WTC11 (cell line): Measurements from ENCODE around the gene SENP1. TPM values are rescaled to one million over a fixed set of nuclear protein-coding genes. Genes with fewer than 3 reads are reported as not detected.

ENCODE experiments used
- ATAC-seq: fragments of 200-7000 bp; cut with Tn5 transposase; 2 replicates; pipeline ENCODE4 v1.10.0; 2021; ENCODE audit warnings: mild to moderate bottlenecking, moderate library complexity
- CTCF ChIA-PET: fragments of 300-600 bp; sonication (Branson Sonifier 250); formaldehyde crosslinking; loops from one replicate; lab custom pipeline; 2021; ENCODE audit warnings: antibody characterized with exemption; lab: Charles Lee
- POLR2A ChIA-PET: fragments of 350-600 bp; sonication (Branson Sonifier 250); formaldehyde crosslinking; loops from one replicate; lab custom pipeline; 2021; ENCODE audit warnings: antibody characterized with exemption; lab: Charles Lee
- DNase-seq: peaks from one replicate; pipeline ENCODE4 v3.0.0; 2021; ENCODE audit warnings: low spot score
- H3K27ac Mint-ChIP-seq: 2 replicates; pipeline ENCODE4 v1.8.0; 2021; ENCODE audit warnings: mixed read lengths
- H3K27me3 Mint-ChIP-seq: 2 replicates; pipeline ENCODE4 v1.8.0; 2021; ENCODE audit warnings: low read depth, mild to moderate bottlenecking, moderate library complexity, mixed read lengths
- H3K36me3 Mint-ChIP-seq: 2 replicates; pipeline ENCODE4 v1.8.0; 2021; ENCODE audit warnings: mixed read lengths
- H3K4me1 Mint-ChIP-seq: 2 replicates; pipeline ENCODE4 v1.8.0; 2022; ENCODE audit warnings: mixed read lengths
- H3K4me3 Mint-ChIP-seq: 2 replicates; pipeline ENCODE4 v1.8.0; 2021; ENCODE audit warnings: mild to moderate bottlenecking, moderate library complexity, mixed read lengths
- H3K9me3 Mint-ChIP-seq: 2 replicates; pipeline ENCODE4 v1.8.0; 2021; ENCODE audit warnings: mixed read lengths
- AFF4 ChIP-seq: sonication (generic); formaldehyde crosslinking; IDR thresholded peaks from 2 replicates; pipeline ENCODE4 v1.8.1; 2023; ENCODE audit warnings: mild to moderate bottlenecking, missing genetic modification reagents, borderline replicate concordance
- CDX4 ChIP-seq: fragments of 250-450 bp; sonication (Bioruptor Pico); IDR thresholded peaks from 2 replicates; pipeline ENCODE4 v1.9.0; 2021; ENCODE audit warnings: moderate library complexity, mild to moderate bottlenecking, inconsistent platforms, borderline replicate concordance
- ELF4 ChIP-seq: sonication (generic); formaldehyde crosslinking; IDR thresholded peaks from 2 replicates; pipeline ENCODE4 v1.8.1; 2022; ENCODE audit warnings: low read depth, mild to moderate bottlenecking, moderate library complexity, missing genetic modification reagents
- ESRRA ChIP-seq: sonication (generic); formaldehyde crosslinking; IDR thresholded peaks from 2 replicates; pipeline ENCODE4 v1.8.1; 2022; ENCODE audit warnings: mild to moderate bottlenecking, missing genetic modification reagents, borderline replicate concordance
- ETV6 ChIP-seq: sonication (generic); formaldehyde crosslinking; IDR thresholded peaks from 2 replicates; pipeline ENCODE4 v1.8.1; 2022; ENCODE audit warnings: mild to moderate bottlenecking, missing genetic modification reagents
- FOXK1 ChIP-seq: sonication (generic); formaldehyde crosslinking; IDR thresholded peaks from 2 replicates; pipeline ENCODE4 v1.8.0; 2022; ENCODE audit warnings: mild to moderate bottlenecking, moderate library complexity, missing genetic modification reagents
- FOXP4 ChIP-seq: sonication (generic); formaldehyde crosslinking; IDR thresholded peaks from 2 replicates; pipeline ENCODE4 v1.8.0; 2022; ENCODE audit warnings: mild to moderate bottlenecking, missing genetic modification reagents
- IRF1 ChIP-seq: sonication (generic); formaldehyde crosslinking; IDR thresholded peaks from 2 replicates; pipeline ENCODE4 v1.8.0; 2023; ENCODE audit warnings: missing genetic modification reagents
- JAZF1 ChIP-seq: fragments of 250-450 bp; sonication (Bioruptor Pico); IDR thresholded peaks from 2 replicates; pipeline ENCODE4 v1.9.0; 2021; ENCODE audit warnings: moderate library complexity, mild to moderate bottlenecking, inconsistent platforms
- JUN ChIP-seq: sonication (generic); formaldehyde crosslinking; IDR thresholded peaks from 2 replicates; pipeline ENCODE4 v1.8.0; 2023; ENCODE audit warnings: mild to moderate bottlenecking, missing genetic modification reagents
- KAT7 ChIP-seq: sonication (generic); formaldehyde crosslinking; IDR thresholded peaks from 2 replicates; pipeline ENCODE4 v1.8.1; 2023; ENCODE audit warnings: missing genetic modification reagents, mild to moderate bottlenecking, borderline replicate concordance
- MXD4 ChIP-seq: fragments of 250-450 bp; sonication (Bioruptor Pico); IDR thresholded peaks from 2 replicates; pipeline ENCODE4 v1.8.0; 2021; ENCODE audit warnings: mild to moderate bottlenecking, moderate library complexity, borderline replicate concordance
- OVOL2 ChIP-seq: fragments of 250-450 bp; sonication (Bioruptor Pico); IDR thresholded peaks from 2 replicates; pipeline ENCODE4 v1.9.0; 2021; ENCODE audit warnings: mild to moderate bottlenecking, borderline replicate concordance
- RELA ChIP-seq: sonication (generic); formaldehyde crosslinking; IDR thresholded peaks from 2 replicates; pipeline ENCODE4 v1.8.1; 2022; ENCODE audit warnings: missing genetic modification reagents, mild to moderate bottlenecking, borderline replicate concordance
- TP53 ChIP-seq: sonication (generic); formaldehyde crosslinking; IDR thresholded peaks from 2 replicates; pipeline ENCODE4 v1.8.1; 2023; ENCODE audit warnings: mild to moderate bottlenecking, missing genetic modification reagents
- ZNF232 ChIP-seq: sonication (generic); formaldehyde crosslinking; IDR thresholded peaks from 2 replicates; pipeline ENCODE4 v1.8.0; 2022; ENCODE audit warnings: mild to moderate bottlenecking, missing genetic modification reagents
- ZNF317 ChIP-seq: sonication (generic); formaldehyde crosslinking; IDR thresholded peaks from 2 replicates; pipeline ENCODE4 v1.8.1; 2023; ENCODE audit warnings: low read depth, mild to moderate bottlenecking, moderate library complexity, missing genetic modification reagents, borderline replicate concordance
- ZNF396 ChIP-seq: fragments of 250-450 bp; sonication (Bioruptor Pico); IDR thresholded peaks from 2 replicates; pipeline ENCODE4 v1.8.0; 2021; ENCODE audit warnings: mild to moderate bottlenecking, moderate library complexity, borderline replicate concordance
- ZNF416 ChIP-seq: fragments of 250-450 bp; sonication (Bioruptor Pico); IDR thresholded peaks from 2 replicates; pipeline ENCODE4 v1.9.0; 2021; ENCODE audit warnings: mild to moderate bottlenecking, inconsistent platforms
- ZNF532 ChIP-seq: fragments of 250-450 bp; sonication (Bioruptor Pico); IDR thresholded peaks from 2 replicates; pipeline ENCODE4 v1.9.0; 2021; ENCODE audit warnings: mild to moderate bottlenecking, borderline replicate concordance
- total RNA-seq: library from RNA; stranded (reverse); gene quantifications from 3 replicates; pipeline ENCODE4 v1.2.3, GENCODE V29; 2021

The SENP1 gene
- total RNA-seq, 1 experiment from 2014 or later = 20.4 TPM

- Mint-ChIP-seq H3K36me3 (no peaks in the 10 kb centered on the region), H3K9me3 (no peaks in the 10 kb centered on the region), H3K27ac (no peak overlapping the region)
- ATAC-seq (no peak), DNase-seq (no peak)
- TF ChIP-seq FOXP4 = no peak
- TF ChIP-seq ZNF232 (CRISPR knock-in tag) = no peak
- TF ChIP-seq ETV6 (CRISPR knock-in tag) = no peak
- no peak for TF ChIP-seq ESRRA (CRISPR knock-in tag)
- TF ChIP-seq TP53 (CRISPR knock-in tag) = no peak
- TF ChIP-seq ZNF532 (CRISPR knock-in tag) = no peak
- no peak for TF ChIP-seq OVOL2
- no peak for TF ChIP-seq ZNF396
- TF ChIP-seq, all 79 proteins: peak for 0
- no peak overlapping the region for H3K4me3 Mint-ChIP-seq
- CTCF ChIA-PET = interaction anchor here (0.5 kb wide), 1 partner anchor 141 kb away, joined by 3 read pairs; no protein-coding TSS in a partner anchor
- POLR2A ChIA-PET = no interaction called here
- peaks cover 100% of the 10 kb centered on the region for H3K27me3 Mint-ChIP-seq
- H3K4me1 Mint-ChIP-seq = peaks cover 31% of the 10 kb centered on the region
Measured at GRCh38 chr12:48033451-48033850, 72.4 kb downstream of the SENP1 start.

- TF ChIP-seq JAZF1 (CRISPR knock-in tag) (no peak), ZNF317 (CRISPR knock-in tag) (no peak), ZNF232 (CRISPR knock-in tag) (no peak), MXD4 (no peak), KAT7 (no peak), FOXK1 (CRISPR knock-in tag) (no peak)
- DNase-seq (no peak), ATAC-seq (no peak)
- Mint-ChIP-seq H3K36me3 (no peaks in the 10 kb centered on the region), H3K9me3 (no peaks in the 10 kb centered on the region), H3K27me3 (peaks cover 100% of the 10 kb centered on the region), H3K4me3 (no peak overlapping the region), H3K27ac (no peak overlapping the region), H3K4me1 (peaks cover 23% of the 10 kb centered on the region)
- ChIA-PET POLR2A (no interaction called here), CTCF (interaction anchor here (0.9 kb wide), 1 partner anchor 165 kb away, joined by 3 read pairs; no protein-coding TSS in a partner anchor)
Measured at GRCh38 chr12:48032597-48032996, 73.3 kb downstream of the SENP1 start.

GRCh38 chr12:48031135-48031960 is 74.5 kb downstream of the SENP1 start:
- Mint-ChIP-seq H3K9me3 (no peaks in the 10 kb centered on the region), H3K4me1 (peaks cover 11% of the 10 kb centered on the region), H3K36me3 (no peaks in the 10 kb centered on the region), H3K27ac (no peak overlapping the region), H3K4me3 (no peak overlapping the region), H3K27me3 (peaks cover 100% of the 10 kb centered on the region)
- ChIA-PET CTCF (interaction anchor here (0.7 to 2.7 kb wide), 11 partner anchors 8 to 166 kb away, joined by 3 to 10 read pairs (median 5); partner anchors contain the start of genes CCDC184, TMEM106C and VDR), POLR2A (no interaction called here)
- peak; percentile 80 for ATAC-seq
- DNase-seq = no peak
- no peak for TF ChIP-seq AFF4
- no peak for TF ChIP-seq ZNF416 (CRISPR knock-in tag)
- no peak for TF ChIP-seq ZNF317 (CRISPR knock-in tag)
- TF ChIP-seq CDX4 (CRISPR knock-in tag) = no peak
- TF ChIP-seq RELA (CRISPR knock-in tag) = no peak
- no peak for TF ChIP-seq IRF1
- no peak for TF ChIP-seq JUN
- no peak for TF ChIP-seq ELF4 (CRISPR knock-in tag)
